ENCODE measurements around the gene C6orf52.

DNA sequence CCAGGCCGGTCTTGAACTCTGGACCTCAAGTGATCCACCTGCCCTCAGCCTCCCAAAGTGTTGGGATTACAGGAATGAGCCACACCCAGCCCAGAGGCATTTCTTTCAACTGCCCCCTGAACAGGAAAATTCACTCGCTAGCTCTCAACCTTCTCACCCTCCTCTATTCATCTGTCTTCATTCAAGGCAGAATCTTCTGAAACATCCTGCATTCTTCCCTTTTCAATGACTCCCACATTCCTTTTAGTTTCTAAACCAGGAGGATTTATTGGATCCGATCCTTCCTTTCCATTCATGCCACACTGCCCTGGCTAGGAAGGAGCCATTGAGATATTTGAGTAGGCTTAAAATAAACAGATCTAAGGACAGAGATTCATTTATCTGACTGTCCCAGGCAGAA is 52.9 kb downstream of the C6orf52 start:
- TF ChIP-seq RXRA (IDR thresholded peaks at IDR 0.05; ENCODE audit: borderline replicate concordance, low read depth) (no peak), RAD21 (IDR thresholded peaks at IDR 0.05; ENCODE audit: low read length) (no peak), TEAD4 (IDR thresholded peaks at IDR 0.05; ENCODE audit: borderline replicate concordance, insufficient read depth) (no peak)
- TF ChIP-seq, protein P1, sequence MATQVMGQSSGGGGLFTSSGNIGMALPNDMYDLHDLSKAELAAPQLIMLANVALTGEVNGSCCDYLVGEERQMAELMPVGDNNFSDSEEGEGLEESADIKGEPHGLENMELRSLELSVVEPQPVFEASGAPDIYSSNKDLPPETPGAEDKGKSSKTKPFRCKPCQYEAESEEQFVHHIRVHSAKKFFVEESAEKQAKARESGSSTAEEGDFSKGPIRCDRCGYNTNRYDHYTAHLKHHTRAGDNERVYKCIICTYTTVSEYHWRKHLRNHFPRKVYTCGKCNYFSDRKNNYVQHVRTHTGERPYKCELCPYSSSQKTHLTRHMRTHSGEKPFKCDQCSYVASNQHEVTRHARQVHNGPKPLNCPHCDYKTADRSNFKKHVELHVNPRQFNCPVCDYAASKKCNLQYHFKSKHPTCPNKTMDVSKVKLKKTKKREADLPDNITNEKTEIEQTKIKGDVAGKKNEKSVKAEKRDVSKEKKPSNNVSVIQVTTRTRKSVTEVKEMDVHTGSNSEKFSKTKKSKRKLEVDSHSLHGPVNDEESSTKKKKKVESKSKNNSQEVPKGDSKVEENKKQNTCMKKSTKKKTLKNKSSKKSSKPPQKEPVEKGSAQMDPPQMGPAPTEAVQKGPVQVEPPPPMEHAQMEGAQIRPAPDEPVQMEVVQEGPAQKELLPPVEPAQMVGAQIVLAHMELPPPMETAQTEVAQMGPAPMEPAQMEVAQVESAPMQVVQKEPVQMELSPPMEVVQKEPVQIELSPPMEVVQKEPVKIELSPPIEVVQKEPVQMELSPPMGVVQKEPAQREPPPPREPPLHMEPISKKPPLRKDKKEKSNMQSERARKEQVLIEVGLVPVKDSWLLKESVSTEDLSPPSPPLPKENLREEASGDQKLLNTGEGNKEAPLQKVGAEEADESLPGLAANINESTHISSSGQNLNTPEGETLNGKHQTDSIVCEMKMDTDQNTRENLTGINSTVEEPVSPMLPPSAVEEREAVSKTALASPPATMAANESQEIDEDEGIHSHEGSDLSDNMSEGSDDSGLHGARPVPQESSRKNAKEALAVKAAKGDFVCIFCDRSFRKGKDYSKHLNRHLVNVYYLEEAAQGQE (IDR thresholded peaks at IDR 0.05; ENCODE audit: low read depth, low read length): no peak
- TF ChIP-seq, protein P2, sequence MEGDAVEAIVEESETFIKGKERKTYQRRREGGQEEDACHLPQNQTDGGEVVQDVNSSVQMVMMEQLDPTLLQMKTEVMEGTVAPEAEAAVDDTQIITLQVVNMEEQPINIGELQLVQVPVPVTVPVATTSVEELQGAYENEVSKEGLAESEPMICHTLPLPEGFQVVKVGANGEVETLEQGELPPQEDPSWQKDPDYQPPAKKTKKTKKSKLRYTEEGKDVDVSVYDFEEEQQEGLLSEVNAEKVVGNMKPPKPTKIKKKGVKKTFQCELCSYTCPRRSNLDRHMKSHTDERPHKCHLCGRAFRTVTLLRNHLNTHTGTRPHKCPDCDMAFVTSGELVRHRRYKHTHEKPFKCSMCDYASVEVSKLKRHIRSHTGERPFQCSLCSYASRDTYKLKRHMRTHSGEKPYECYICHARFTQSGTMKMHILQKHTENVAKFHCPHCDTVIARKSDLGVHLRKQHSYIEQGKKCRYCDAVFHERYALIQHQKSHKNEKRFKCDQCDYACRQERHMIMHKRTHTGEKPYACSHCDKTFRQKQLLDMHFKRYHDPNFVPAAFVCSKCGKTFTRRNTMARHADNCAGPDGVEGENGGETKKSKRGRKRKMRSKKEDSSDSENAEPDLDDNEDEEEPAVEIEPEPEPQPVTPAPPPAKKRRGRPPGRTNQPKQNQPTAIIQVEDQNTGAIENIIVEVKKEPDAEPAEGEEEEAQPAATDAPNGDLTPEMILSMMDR (IDR thresholded peaks at IDR 0.05): no peak
- TF ChIP-seq, protein P3, sequence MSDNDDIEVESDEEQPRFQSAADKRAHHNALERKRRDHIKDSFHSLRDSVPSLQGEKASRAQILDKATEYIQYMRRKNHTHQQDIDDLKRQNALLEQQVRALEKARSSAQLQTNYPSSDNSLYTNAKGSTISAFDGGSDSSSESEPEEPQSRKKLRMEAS (IDR thresholded peaks at IDR 0.05; ENCODE audit: low read depth): no peak
